Activated T-helper 1 cell treated with Interleukin-2 at 50 U/mL for 16 hours (primary cell): Measurements from ENCODE around the gene NUBP2.

Experiments used
- DNase-seq: peaks from one replicate; pipeline ENCODE4 v3.0.0-alpha.2; 2020; ENCODE audit warnings: low read depth

The NUBP2 gene

DNA sequence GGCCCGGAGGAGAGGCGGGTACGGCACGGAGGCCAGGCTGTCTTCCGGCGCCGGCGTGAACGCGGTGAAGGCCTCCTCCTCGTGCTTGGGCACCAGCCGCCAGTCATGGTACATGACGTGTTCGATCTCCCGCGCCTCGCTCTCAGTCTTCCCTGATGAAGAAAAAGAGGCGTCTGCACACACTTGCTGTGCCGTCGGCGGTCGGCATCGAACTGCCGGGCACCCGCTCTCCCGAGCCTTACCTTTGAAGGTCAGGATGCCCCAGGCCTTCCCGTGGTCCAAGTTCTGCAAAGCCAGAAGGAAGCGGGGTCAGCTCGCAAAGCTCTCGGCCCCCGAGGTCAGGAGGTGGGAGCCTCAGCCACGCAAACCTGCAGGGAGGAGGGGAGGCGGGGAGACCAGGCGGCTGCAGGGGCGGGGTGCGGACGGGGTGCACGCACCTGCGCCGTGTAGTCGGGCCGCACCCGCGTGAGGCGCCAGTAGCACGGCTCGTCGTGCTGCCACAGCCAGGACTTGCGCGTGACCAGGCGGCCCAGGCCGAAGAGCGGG lies 10.3 kb upstream of the NUBP2 start, which contains the start of gene EME2:
Gene EME2 (plus strand): TSS at position 449 of the 546 bp plus-strand sequence. CDS start 418 bp downstream, outside the sequence.
- peak; percentile 34 for DNase-seq

DNA sequence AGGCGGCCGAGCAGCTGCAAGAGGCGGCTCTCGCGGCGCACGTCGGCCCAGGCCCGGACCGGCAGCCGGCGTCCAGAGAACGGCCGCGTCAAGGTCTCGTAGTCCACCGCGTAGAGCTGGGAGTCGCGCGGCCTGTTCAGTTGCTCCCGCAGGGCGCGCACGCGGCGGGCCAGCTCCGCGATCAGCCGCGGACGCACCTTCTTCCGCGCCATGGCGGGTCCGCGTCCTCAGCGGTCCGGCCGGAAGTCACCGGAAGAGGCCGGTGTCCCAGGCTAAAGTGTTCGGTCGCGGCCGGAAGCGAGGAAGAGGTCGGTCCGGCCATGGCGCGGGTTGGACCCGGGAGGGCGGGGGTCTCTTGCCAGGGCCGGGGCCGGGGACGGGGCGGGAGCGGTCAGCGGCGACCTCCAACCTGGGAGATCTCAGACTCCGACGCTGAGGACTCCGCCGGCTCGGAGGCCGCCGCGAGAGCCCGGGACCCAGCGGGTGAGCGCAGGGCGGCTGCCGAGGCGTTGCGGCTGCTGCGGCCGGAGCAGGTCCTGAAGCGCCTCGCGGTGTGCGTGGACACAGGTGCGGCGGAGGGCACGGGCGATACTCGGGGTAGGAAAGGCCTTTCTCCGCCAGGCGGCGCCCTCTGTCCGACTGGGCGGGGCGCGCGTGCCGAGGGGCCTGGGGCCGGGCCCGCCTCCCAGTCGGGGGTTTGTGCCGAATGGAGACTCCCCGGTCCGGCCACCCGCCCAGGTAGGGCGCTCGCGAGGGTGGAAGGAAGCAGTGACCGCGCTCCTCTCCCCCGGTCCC lies 9.7 kb upstream of the NUBP2 start, which contains the start of gene MRPS34:
Gene MRPS34 (minus strand): TSS at position 227 of the 795 bp plus-strand sequence. CDS start 15 bp downstream, at position 212.
- peak; percentile 70 for DNase-seq

- DNase-seq, result no peak
Measured at GRCh38 chr16:1773703-1774447, 8.9 kb upstream of the NUBP2 start.

DNA sequence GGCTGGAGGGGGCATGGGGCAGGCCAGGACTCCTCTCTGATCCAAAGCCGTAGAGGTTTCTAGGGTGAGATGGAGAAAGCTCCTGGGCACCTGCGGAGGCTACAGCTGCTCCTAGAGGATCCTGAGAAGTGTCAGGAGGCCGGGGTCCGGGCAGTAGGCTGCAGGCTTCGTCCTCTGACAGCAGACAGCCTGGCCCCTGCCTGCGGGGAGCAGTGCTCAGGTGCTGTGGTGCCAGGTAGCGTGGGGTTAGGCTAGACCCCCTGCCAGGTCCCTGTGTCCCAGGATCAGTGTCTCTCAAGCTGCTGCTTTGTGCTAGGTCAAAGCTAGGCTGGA lies 8.3 kb upstream of the NUBP2 start:
- DNase-seq, result no peak

DNA sequence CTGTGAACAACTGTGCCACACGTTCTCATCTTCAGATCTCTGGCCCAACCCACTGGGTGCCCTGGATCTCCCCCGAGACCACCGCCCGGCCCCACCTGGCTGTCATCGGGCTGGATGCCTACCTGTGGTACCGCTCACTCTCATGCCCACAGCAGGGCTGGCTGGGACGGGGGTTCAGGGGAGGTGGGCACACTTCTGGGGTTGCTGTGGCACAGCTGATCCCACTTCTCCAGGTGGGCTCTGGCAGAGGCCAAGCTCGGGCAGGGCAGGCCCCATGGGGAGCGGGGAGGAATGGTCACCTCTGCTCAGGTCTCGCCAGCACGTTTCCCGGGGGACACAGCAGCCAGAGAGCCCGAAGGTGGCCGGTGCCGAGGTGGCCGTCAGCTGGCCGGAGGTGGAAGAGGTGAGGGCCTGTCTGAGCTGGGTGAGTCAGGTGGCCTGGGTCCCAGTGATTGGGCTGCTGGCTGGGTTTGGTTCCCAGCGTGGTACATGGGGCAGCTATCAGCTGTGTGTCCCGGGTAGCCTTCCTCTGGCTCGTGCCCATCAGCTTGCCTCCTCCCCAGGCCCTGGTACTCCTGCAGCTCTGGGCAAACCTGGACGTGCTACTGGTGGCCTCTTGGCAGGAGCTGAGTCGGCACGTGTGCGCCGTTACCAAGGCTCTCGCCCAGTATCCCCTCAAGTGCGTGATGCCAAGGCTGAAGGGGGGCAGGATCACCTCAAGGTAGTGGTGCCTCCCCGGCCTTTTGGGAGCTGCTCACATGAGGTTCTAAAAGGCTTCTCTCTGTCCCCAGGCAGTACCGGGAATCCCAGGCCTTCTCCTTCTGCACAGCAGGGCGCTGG lies 7.5 kb upstream of the NUBP2 start:
- no peak for DNase-seq

GRCh38 chr16:1775846-1776671 lies 6.7 kb upstream of the NUBP2 start:
- no peak for DNase-seq

DNA sequence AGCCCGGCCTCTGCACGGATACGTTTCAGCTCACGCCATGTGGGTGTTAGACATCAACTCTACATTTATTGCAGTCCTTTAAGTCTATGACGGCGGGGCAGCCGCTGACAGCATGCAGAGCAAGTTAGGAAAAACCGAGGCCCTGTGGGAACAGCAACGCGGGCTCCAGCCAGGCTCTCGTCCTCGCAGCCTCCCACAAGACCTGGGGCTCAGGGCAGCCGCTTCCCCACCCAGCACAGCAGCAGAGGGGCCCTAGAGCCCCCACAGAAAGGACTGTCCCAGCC lies 6.1 kb upstream of the NUBP2 start:
- no peak for DNase-seq

DNA sequence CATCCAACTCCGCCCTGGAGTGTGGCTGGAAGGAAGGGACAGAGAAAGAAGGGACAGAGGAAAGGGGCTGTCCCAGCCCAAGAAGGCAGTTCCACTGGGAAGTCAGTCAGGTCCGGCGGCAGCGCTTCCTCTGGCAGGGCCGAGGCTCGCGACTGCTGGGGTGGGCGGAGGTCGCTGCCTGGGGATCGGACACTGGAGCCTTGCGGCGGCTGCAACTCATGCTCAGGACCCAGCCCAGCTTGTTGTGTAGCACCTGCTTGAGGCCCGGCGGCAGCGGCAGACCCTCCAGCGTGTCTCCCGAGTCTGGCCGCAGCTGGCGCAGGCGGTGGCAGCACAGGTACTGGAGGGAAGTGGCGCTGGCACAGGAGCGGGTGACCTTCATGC lies 5.8 kb upstream of the NUBP2 start:
- no peak for DNase-seq

DNA sequence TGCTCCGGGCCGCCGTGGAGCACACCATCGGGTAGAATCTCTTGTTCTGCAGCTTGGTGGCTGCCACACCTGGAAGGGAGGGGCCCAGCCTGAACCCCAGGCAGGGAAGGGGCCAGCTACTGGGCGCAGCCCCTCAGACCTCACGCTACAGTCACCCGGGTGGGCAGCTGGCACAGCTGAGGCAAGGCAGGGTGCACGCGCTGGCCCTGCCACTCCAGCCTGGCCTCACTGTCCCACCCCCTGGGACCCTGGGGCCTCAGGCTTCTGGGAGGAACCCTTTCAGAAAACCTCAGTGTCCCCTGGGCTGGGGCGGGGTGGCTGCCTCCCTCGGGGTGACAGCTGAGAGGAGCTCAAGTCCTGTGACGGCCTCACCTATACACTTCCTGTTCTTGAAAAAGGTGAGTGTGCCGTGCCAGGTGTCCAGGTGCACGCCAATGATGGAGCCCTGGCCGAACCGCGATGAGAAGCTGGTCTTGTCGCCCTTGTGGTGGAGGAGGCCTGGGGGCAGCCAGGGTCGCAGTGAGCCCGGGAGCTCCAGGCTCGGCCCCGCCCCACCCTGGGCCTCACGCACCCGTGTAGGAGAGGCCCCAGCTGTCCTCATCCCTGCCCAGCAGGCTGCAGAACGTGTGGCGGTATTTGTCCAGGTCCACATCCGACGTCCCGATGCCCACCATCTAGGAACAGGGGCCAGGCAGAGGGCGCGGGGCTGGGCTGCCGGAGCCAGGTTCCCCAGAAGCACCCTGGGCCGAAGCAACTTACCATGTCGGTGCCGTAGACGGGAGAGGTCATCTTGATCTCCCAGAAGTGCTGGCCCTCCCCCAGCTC lies 5.2 kb upstream of the NUBP2 start:
- DNase-seq, result no peak

- DNase-seq, result no peak
Measured at GRCh38 chr16:1778200-1779179, 4.3 kb upstream of the NUBP2 start.

GRCh38 chr16:1779234-1779701 lies 3.5 kb upstream of the NUBP2 start:
- DNase-seq, result no peak

- DNase-seq, result no peak
Measured at GRCh38 chr16:1779741-1780676, 2.8 kb upstream of the NUBP2 start.

DNA sequence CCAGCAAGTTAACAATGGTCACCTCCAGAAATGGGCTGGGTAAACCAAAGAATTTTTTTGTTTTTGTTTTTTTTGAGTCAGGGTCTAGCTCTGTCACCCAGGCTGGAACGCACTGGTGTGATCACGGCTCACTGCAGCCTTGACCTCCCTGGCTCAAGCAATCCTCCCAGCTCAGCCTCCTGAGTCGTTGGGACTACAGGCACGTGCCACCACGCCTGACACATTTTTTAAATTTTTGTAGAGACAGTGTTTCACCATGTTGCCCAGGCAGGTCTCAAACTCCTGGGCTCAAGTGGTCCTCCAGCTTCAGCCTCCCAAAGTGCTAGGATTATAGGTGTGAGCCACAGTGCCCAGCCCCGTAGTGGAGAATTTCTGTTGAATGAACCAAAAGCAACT lies 2.1 kb upstream of the NUBP2 start:
- no peak for DNase-seq

DNA sequence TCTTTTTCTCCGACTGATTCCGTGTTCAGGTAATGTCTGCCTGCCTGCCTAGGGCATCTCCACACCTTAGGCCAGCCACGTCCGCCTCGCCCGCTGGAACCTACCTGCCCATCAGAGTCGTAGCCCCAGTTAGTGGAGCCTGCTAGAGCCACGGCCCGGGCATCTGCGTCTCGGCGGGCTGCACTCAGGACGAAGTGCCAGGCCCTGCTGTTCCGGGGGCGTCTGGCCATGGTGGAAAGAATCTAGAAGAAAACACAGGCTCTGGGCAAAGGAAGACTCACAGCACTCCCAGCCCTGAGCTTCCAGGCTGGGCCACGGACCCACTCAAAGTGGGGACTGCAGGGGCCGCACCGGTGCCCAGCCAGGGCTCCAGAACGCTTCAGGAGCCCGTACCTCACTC lies 1.5 kb upstream of the NUBP2 start:
- no peak for DNase-seq

- peak; percentile 31 for DNase-seq
Measured at GRCh38 chr16:1781758-1782407, 877 bp upstream of the NUBP2 start.

DNA sequence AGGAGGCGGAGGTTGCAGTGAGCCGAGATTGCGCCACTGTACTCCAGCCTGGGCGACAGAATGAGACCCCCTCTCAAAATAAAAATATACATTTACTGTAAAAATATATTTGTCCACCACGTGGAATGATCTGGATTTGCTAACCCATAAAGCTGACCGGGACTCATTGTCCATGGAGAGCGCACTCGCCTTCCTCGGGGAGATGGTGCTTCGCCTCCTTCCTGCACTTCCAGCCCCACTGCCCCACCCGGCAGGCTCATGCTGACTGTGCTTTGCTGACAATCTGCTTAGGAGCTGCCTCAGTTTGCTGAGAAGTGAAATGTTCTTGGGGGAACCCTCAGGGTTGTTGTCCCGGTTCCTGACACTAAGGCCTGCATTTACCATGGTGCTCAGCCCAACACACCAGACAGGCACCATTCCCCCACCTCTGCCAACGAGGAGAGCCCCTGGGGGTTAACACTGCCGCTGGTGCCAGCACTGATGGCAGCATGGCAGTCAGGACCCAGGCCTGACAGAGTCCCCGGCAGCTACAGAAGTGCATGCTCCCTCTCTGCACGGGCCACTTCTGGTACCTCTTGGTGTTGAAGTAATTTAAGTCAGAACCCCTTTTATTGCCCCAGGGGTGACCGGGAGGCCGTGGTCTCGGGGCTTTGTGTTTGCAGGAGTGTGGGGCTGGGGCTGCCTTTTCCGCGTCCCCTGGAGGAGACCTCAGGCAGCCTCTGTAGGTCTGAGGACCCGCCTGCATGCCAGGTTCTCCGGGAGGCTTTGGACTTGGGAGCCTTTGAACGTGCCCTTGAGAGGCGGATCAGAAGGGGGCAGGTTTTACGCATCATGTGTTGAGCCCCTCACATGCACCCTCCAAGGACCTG lies 2.5 kb downstream of the NUBP2 start:
- no peak for DNase-seq

- no peak for DNase-seq
Measured at GRCh38 chr16:1785846-1786170, 3.0 kb downstream of the NUBP2 start.
